ENCODE measurements around the gene FBXO42. TPM values are rescaled to one million over a fixed set of nuclear protein-coding genes. Genes with fewer than 3 reads are reported as not detected.

The FBXO42 gene
- total and polyA plus RNA-seq, 9 of the 15 experiments (the other 6 are each of a cell fraction or from before 2014, with no cell fraction given): 7.2 to 24.8 (median 17.4) TPM

- H4K20me1 ChIP-seq (replicated peaks; ENCODE audit: control insufficient read depth, insufficient read depth, low read length): no peaks in the 10 kb centered on the region; the same call in 1 of the 2 replicates
- no TSS peak for BruUV-seq (replicated peaks)
- no peak for FAIRE-seq
- peaks cover 3% of the 10 kb centered on the region for H3K9me1 ChIP-seq (ENCODE audit: control insufficient read depth, insufficient read depth, low read length)
- H2AFZ ChIP-seq (ENCODE audit: low read depth, low read length): no peak overlapping the region
- no peaks in the 10 kb centered on the region for H3K9me3 ChIP-seq (replicated peaks; ENCODE audit: control insufficient read depth, insufficient read depth, low read depth, low read length)
- ChIA-PET POLR2A (interaction anchor here (0.6 to 1.4 kb wide), 6 partner anchors 9 to 161 kb away, joined by 3 to 4 read pairs (median 3); no protein-coding TSS in a partner anchor), CTCF (ENCODE audit: low intra/inter-chr PET ratio) (no interaction called here)
- H3K9ac ChIP-seq (ENCODE audit: insufficient read depth in 1 of 2, low read depth in 2 of 2, low read length in 2 of 2): no peak overlapping the region
- no peak for TF ChIP-seq CXXC5 (CRISPR knock-in tag; IDR thresholded peaks at IDR 0.05)
- 0 out of 2 replicates have a peak, but pooled peaks have one; percentile 28 for TF ChIP-seq PKNOX1 (IDR thresholded peaks at IDR 0.05)
- no peak for ATAC-seq
- H3K79me2 ChIP-seq (ENCODE audit: control insufficient read depth, insufficient read depth, low read length): no peaks in the 10 kb centered on the region
- intact Hi-C loops (cut with micrococcal nuclease) (no loop called here), in situ Hi-C loops (cut with MboI) (no loop called here)
- no peak overlapping the region for H3K27ac ChIP-seq (ENCODE audit: extremely low read depth, low read depth, low read length)
- no peak overlapping the region for H3K4me3 ChIP-seq
- peaks cover 4 to 16% of the 10 kb centered on the region in 2 experiments for H3K4me1 ChIP-seq (replicated peaks in 1 of 2; ENCODE audit: control insufficient read depth in 2 of 2, insufficient read depth in 2 of 2, low read length in 2 of 2)
- 63% methylated on average over 4 of the region's 4 CpGs for WGBS (ENCODE audit: insufficient coverage, low coverage, missing lambda C conversion rate)
- H3K27me3 ChIP-seq (ENCODE audit: control insufficient read depth in 2 of 2, insufficient read depth in 2 of 2, low read length in 2 of 2): no peaks in the 10 kb centered on the region
- H3K4me2 ChIP-seq (ENCODE audit: insufficient read depth, low read length): no peak overlapping the region
- no peak for DNase-seq (ENCODE audit: extremely low read depth in 1 of 4, low spot score in 3 of 4)
- H3K36me3 ChIP-seq (ENCODE audit: control insufficient read depth, insufficient read depth, low read length): peaks cover 66% of the 10 kb centered on the region
These were observed 97.9 kb downstream of the FBXO42 start for GRCh38 chr1:16254263-16254928.

- no TSS peak for BruUV-seq (replicated peaks)
- POLR2A ChIA-PET: interaction anchor here (0.6 to 1.4 kb wide), 5 partner anchors 8 to 162 kb away, joined by 3 to 4 read pairs (median 3); no protein-coding TSS in a partner anchor
- CTCF ChIA-PET (ENCODE audit: low intra/inter-chr PET ratio): no interaction called here
- Histone ChIP-seq H4K20me1 (replicated peaks; ENCODE audit: control insufficient read depth, insufficient read depth, low read length) (no peaks in the 10 kb centered on the region; the same call in 1 of the 2 replicates), H3K36me3 (ENCODE audit: control insufficient read depth, insufficient read depth, low read length) (peaks cover 73% of the 10 kb centered on the region), H3K4me2 (ENCODE audit: insufficient read depth, low read length) (no peak overlapping the region), H3K27ac (ENCODE audit: extremely low read depth, low read depth, low read length) (no peak overlapping the region), H3K79me2 (ENCODE audit: control insufficient read depth, insufficient read depth, low read length) (peaks cover 3% of the 10 kb centered on the region; the same call in 1 of the 3 replicates), H3K9ac (ENCODE audit: insufficient read depth in 1 of 2, low read depth in 2 of 2, low read length in 2 of 2) (no peak overlapping the region), H3K9me3 (replicated peaks; ENCODE audit: control insufficient read depth, insufficient read depth, low read depth, low read length) (no peaks in the 10 kb centered on the region), H3K4me1 (replicated peaks in 1 of 2; ENCODE audit: control insufficient read depth in 2 of 2, insufficient read depth in 2 of 2, low read length in 2 of 2) (peaks cover 8 to 26% of the 10 kb centered on the region in 2 experiments), H3K4me3 (no peak overlapping the region), H3K27me3 (ENCODE audit: control insufficient read depth in 2 of 2, insufficient read depth in 2 of 2, low read length in 2 of 2) (no peaks in the 10 kb centered on the region), H2AFZ (ENCODE audit: low read depth, low read length) (no peak overlapping the region), H3K9me1 (ENCODE audit: control insufficient read depth, insufficient read depth, low read length) (peaks cover 5% of the 10 kb centered on the region)
- DNase-seq (ENCODE audit: extremely low read depth in 1 of 4, low spot score in 3 of 4) (no peak), FAIRE-seq (no peak), ATAC-seq (no peak)
- WGBS (ENCODE audit: insufficient coverage, low coverage, missing lambda C conversion rate): 75% methylated on average over 5 of the region's 5 CpGs
- in situ Hi-C loops (cut with MboI): no loop called here
- intact Hi-C loops (cut with micrococcal nuclease): no loop called here
- TF ChIP-seq ZNF217 (CRISPR knock-in tag; IDR thresholded peaks at IDR 0.05) (no peak), SRSF1 (IDR thresholded peaks at IDR 0.05; ENCODE audit: low read depth, low read length) (no peak), SMARCA4 (IDR thresholded peaks at IDR 0.05) (no peak), U2AF1 (optimal IDR thresholded peaks at IDR 0.05; ENCODE audit: low read depth, low read length) (no peak), ZNF280B (CRISPR knock-in tag; IDR thresholded peaks at IDR 0.05) (no peak), RBM22 (IDR thresholded peaks at IDR 0.05; ENCODE audit: low read depth, low read length, poor library complexity, severe bottlenecking) (peak; percentile 16), CLOCK (CRISPR knock-in tag; IDR thresholded peaks at IDR 0.05; ENCODE audit: borderline replicate concordance) (no peak)
These were observed 98.9 kb downstream of the FBXO42 start for GRCh38 chr1:16253332-16253922.

Measured in K562 (cell line).